HepG2 (cell line): ENCODE data around the gene IL1RAP. TPM values are rescaled to one million over a fixed set of nuclear protein-coding genes. Genes with fewer than 3 reads are reported as not detected.
A peak's percentile ranks its signal among the peaks of the same experiment; 100 is the strongest.

Source experiments
- CBX2 ChIP-seq, 2 experiments: fragments of 200-600 bp in 1 of 2; sonication (generic); formaldehyde crosslinking in 1 of 2; IDR thresholded peaks; 2 replicates each; pipeline versions ENCODE4 v1.7.0 to v1.8.1; 2018 to 2022; ENCODE audit warnings: low read depth in 2 of 2, low read length in 1 of 2, mild to moderate bottlenecking in 1 of 2, missing genetic modification reagents in 1 of 2
- HDAC6 ChIP-seq: fragments of 200-600 bp; sonication (generic); IDR thresholded peaks from 2 replicates; pipeline ENCODE4 v1.7.0; 2017; ENCODE audit warnings: mild to moderate bottlenecking, antibody characterized with exemption, low read length, low read depth
- NCOA1 ChIP-seq: sonication (generic); formaldehyde crosslinking; IDR thresholded peaks from 2 replicates; pipeline ENCODE4 v1.9.0; 2021; ENCODE audit warnings: missing genetic modification reagents
- RBFOX2 ChIP-seq: fragments of 200-400 bp; formaldehyde crosslinking; IDR thresholded peaks from 2 replicates; pipeline ENCODE4 v1.6.1; 2017; ENCODE audit warnings: low read depth, mild to moderate bottlenecking, low read length
- ZBTB21 ChIP-seq: sonication (generic); formaldehyde crosslinking; IDR thresholded peaks from 2 replicates; pipeline ENCODE4 v1.4.0; 2020; ENCODE audit warnings: missing genetic modification reagents
- ZNF713 ChIP-seq: sonication (generic); formaldehyde crosslinking; IDR thresholded peaks from 2 replicates; pipeline ENCODE4 v1.4.0; 2020; ENCODE audit warnings: mild to moderate bottlenecking, missing genetic modification reagents
- ZNF747 ChIP-seq: sonication (generic); formaldehyde crosslinking; IDR thresholded peaks from 2 replicates; pipeline ENCODE4 v1.8.1; 2023; ENCODE audit warnings: missing genetic modification reagents, mild to moderate bottlenecking, borderline replicate concordance
- ZSCAN29 ChIP-seq: sonication (generic); formaldehyde crosslinking; conservative IDR thresholded peaks from 2 replicates; pipeline ENCODE4 v1.4.0; 2020; ENCODE audit warnings: mild to moderate bottlenecking, missing genetic modification reagents
- polyA plus RNA-seq, 8 experiments: library from polyadenylated mRNA; depleted of rRNA in 3 of 8; stranded (reverse) in 7 of 8; unstranded in 1 of 8; fragments of >200 nt; fragmentation: Illumina TruSeq in 4 of 8; extraction: Trizol in 4 of 8; gene quantifications; 2 replicates each; pipeline versions ENCODE4 v1.2.1 to v1.2.3, GENCODE V29; 2011 to 2016; ENCODE audit warnings: low read depth in 4 of 8, missing spikeins in 1 of 8, mixed read lengths in 1 of 8; ENCODE audit not compliant: insufficient read depth in 1 of 8
- total RNA-seq, 5 experiments: library from RNA; depleted of rRNA; stranded (reverse); fragments of >200 nt; fragmentation: Illumina TruSeq; extraction: Trizol; gene quantifications; 2 replicates each; pipeline ENCODE4 v1.2.3, GENCODE V29; 2016; ENCODE audit warnings: low read depth in 1 of 5
- TF ChIP-seq, protein P1 (sequence below): sonication (generic); formaldehyde crosslinking; IDR thresholded peaks from 2 replicates; pipeline ENCODE4 v1.5.0; 2020; ENCODE audit warnings: mild to moderate bottlenecking, missing genetic modification reagents
- TF ChIP-seq, protein P2 (sequence below): sonication (generic); formaldehyde crosslinking; IDR thresholded peaks from one replicate; pipeline ENCODE4 v1.5.1; 2020; ENCODE audit warnings: mild to moderate bottlenecking, missing genetic modification reagents; ENCODE audit errors: not compliant biosample characterization
- TF ChIP-seq, protein P3 (sequence below): sonication (generic); formaldehyde crosslinking; IDR thresholded peaks from 2 replicates; pipeline ENCODE4 v1.4.0; 2020; ENCODE audit warnings: mild to moderate bottlenecking, missing genetic modification reagents
- TF ChIP-seq, protein P4 (sequence below): sonication (generic); formaldehyde crosslinking; IDR thresholded peaks from 2 replicates; pipeline ENCODE4 v1.5.1; 2020; ENCODE audit warnings: mild to moderate bottlenecking, missing genetic modification reagents, moderate library complexity

IL1RAP gene
- total and polyA plus RNA-seq, 2 of the 13 experiments (the other 11 are each of a cell fraction or from before 2014, with no cell fraction given) = 18.3 to 54.9 TPM

DNA sequence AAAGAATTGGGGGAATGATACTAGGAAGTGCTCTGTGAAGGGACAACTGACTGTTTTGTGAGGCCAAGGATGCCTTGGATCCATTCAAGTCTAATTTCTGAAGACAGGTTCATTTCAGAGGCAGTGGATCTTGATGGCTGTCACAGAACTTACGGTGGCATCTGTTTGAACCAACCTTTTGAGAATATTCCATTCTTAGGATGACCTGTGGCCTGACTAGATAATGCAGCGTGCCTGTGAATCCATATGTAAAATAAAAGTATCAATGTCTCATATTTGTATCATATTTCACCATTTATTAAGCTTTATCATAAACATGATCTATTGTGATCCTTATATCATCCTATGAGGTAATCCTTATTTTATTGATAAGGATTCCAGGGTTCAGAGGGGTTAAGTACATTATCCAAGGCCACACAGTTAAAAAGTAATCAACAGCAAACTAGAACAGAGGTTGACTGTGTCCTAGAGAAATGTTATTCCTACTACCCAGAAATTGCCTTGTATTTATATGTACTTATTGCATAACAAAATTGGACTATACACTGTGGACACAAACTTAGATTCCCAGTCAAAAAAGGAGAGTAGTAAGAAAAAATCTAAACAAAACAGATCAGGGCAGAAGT lies 34.3 kb downstream of the IL1RAP start (continued):
- TF ChIP-seq, protein P1, sequence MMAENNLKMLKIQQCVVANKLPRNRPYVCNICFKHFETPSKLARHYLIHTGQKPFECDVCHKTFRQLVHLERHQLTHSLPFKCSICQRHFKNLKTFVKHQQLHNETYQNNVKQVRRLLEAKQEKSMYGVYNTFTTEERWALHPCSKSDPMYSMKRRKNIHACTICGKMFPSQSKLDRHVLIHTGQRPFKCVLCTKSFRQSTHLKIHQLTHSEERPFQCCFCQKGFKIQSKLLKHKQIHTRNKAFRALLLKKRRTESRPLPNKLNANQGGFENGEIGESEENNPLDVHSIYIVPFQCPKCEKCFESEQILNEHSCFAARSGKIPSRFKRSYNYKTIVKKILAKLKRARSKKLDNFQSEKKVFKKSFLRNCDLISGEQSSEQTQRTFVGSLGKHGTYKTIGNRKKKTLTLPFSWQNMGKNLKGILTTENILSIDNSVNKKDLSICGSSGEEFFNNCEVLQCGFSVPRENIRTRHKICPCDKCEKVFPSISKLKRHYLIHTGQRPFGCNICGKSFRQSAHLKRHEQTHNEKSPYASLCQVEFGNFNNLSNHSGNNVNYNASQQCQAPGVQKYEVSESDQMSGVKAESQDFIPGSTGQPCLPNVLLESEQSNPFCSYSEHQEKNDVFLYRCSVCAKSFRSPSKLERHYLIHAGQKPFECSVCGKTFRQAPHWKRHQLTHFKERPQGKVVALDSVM (CRISPR knock-in tag) = no peak
- TF ChIP-seq HDAC6 (no peak), NCOA1 (CRISPR knock-in tag) (peak; percentile 47; the same call in 1 of the 2 replicates), CBX2 (IDR thresholded peaks at IDR 0.05; ENCODE audit: low read depth, low read length) (no peak), CBX2 (CRISPR knock-in tag; IDR thresholded peaks at IDR 0.05; ENCODE audit: low read depth) (no peak), ZSCAN29 (CRISPR knock-in tag) (no peak), RBFOX2 (no peak), ZBTB21 (CRISPR knock-in tag) (no peak), ZNF713 (CRISPR knock-in tag) (no peak), ZNF747 (no peak)
- TF ChIP-seq, protein P2, sequence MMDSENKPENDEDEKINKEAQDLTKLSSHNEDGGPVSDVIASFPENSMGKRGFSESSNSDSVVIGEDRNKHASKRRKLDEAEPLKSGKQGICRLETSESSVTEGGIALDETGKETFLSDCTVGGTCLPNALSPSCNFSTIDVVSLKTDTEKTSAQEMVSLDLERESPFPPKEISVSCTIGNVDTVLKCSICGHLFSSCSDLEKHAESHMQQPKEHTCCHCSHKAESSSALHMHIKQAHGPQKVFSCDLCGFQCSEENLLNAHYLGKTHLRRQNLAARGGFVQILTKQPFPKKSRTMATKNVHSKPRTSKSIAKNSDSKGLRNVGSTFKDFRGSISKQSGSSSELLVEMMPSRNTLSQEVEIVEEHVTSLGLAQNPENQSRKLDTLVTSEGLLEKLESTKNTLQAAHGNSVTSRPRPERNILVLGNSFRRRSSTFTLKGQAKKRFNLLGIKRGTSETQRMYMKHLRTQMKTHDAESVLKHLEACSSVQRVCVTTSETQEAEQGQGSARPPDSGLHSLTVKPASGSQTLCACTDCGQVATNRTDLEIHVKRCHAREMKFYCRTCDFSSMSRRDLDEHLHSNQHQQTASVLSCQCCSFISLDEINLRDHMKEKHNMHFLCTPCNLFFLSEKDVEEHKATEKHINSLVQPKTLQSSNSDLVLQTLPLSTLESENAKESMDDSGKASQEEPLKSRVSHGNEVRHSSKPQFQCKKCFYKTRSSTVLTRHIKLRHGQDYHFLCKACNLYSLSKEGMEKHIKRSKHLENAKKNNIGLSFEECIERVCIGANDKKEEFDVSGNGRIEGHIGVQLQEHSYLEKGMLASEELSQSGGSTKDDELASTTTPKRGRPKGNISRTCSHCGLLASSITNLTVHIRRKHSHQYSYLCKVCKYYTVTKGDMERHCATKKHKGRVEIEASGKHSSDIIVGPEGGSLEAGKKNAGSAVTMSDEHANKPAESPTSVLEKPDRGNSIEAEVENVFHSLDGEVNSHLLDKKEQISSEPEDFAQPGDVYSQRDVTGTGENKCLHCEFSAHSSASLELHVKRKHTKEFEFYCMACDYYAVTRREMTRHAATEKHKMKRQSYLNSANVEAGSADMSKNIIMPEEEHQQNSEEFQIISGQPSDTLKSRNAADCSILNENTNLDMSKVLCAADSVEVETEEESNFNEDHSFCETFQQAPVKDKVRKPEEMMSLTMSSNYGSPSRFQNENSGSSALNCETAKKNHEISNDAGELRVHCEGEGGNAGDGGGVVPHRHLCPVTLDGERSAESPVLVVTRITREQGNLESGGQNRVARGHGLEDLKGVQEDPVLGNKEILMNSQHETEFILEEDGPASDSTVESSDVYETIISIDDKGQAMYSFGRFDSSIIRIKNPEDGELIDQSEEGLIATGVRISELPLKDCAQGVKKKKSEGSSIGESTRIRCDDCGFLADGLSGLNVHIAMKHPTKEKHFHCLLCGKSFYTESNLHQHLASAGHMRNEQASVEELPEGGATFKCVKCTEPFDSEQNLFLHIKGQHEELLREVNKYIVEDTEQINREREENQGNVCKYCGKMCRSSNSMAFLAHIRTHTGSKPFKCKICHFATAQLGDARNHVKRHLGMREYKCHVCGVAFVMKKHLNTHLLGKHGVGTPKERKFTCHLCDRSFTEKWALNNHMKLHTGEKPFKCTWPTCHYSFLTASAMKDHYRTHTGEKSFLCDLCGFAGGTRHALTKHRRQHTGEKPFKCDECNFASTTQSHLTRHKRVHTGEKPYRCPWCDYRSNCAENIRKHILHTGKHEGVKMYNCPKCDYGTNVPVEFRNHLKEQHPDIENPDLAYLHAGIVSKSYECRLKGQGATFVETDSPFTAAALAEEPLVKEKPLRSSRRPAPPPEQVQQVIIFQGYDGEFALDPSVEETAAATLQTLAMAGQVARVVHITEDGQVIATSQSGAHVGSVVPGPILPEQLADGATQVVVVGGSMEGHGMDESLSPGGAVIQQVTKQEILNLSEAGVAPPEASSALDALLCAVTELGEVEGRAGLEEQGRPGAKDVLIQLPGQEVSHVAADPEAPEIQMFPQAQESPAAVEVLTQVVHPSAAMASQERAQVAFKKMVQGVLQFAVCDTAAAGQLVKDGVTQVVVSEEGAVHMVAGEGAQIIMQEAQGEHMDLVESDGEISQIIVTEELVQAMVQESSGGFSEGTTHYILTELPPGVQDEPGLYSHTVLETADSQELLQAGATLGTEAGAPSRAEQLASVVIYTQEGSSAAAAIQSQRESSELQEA = no peak
- TF ChIP-seq, protein P3, sequence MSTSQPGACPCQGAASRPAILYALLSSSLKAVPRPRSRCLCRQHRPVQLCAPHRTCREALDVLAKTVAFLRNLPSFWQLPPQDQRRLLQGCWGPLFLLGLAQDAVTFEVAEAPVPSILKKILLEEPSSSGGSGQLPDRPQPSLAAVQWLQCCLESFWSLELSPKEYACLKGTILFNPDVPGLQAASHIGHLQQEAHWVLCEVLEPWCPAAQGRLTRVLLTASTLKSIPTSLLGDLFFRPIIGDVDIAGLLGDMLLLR (CRISPR knock-in tag) = no peak
- TF ChIP-seq, protein P4, sequence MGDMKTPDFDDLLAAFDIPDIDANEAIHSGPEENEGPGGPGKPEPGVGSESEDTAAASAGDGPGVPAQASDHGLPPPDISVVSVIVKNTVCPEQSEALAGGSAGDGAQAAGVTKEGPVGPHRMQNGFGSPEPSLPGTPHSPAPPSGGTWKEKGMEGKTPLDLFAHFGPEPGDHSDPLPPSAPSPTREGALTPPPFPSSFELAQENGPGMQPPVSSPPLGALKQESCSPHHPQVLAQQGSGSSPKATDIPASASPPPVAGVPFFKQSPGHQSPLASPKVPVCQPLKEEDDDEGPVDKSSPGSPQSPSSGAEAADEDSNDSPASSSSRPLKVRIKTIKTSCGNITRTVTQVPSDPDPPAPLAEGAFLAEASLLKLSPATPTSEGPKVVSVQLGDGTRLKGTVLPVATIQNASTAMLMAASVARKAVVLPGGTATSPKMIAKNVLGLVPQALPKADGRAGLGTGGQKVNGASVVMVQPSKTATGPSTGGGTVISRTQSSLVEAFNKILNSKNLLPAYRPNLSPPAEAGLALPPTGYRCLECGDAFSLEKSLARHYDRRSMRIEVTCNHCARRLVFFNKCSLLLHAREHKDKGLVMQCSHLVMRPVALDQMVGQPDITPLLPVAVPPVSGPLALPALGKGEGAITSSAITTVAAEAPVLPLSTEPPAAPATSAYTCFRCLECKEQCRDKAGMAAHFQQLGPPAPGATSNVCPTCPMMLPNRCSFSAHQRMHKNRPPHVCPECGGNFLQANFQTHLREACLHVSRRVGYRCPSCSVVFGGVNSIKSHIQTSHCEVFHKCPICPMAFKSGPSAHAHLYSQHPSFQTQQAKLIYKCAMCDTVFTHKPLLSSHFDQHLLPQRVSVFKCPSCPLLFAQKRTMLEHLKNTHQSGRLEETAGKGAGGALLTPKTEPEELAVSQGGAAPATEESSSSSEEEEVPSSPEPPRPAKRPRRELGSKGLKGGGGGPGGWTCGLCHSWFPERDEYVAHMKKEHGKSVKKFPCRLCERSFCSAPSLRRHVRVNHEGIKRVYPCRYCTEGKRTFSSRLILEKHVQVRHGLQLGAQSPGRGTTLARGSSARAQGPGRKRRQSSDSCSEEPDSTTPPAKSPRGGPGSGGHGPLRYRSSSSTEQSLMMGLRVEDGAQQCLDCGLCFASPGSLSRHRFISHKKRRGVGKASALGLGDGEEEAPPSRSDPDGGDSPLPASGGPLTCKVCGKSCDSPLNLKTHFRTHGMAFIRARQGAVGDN (CRISPR knock-in tag) = no peak
